OCI-LY7 (cell line): ENCODE results near the gene TRAM2. TPM values are rescaled to one million over a fixed set of nuclear protein-coding genes. Genes with fewer than 3 reads are reported as not detected.
A peak's percentile ranks its signal among the peaks of the same experiment; 100 is the strongest.

Experiments
- BruUV-seq: library from RNA; stranded (reverse); fragments of 400-500 nt; replicated peaks from 2 replicates; lab custom pipeline; 2021; lab: Mats Ljungman, UMichigan
- CTCF ChIA-PET: fragments of 300-600 bp; sonication (Branson Sonifier 250); formaldehyde crosslinking; loops from one replicate; lab custom pipeline; 2022; ENCODE audit warnings: antibody characterized with exemption; ENCODE audit not compliant: unreplicated experiment; lab: Charles Lee
- POLR2A ChIA-PET: fragments of 300-600 bp; sonication (Branson Sonifier 250); formaldehyde crosslinking; loops from one replicate; lab custom pipeline; 2022; ENCODE audit warnings: antibody characterized with exemption; lab: Charles Lee
- DNase-seq: peaks from one replicate; pipeline ENCODE4 v3.0.0-alpha.2; 2015; ENCODE audit warnings: low spot score
- H2AFZ ChIP-seq: fragments of 200-600 bp; sonication (generic), shearing (Covaris generic); 2 replicates; pipeline ENCODE4 v1.6.1; 2014; ENCODE audit warnings: mild to moderate bottlenecking, antibody characterized with exemption, low read length, moderate library complexity
- H3K27ac ChIP-seq: fragments of 200-600 bp; sonication (generic); 2 replicates; pipeline ENCODE4 v1.5.1; 2014; ENCODE audit warnings: mixed run types, low read depth, mild to moderate bottlenecking, moderate library complexity, low read length, inconsistent platforms; ENCODE audit not compliant: poor library complexity, severe bottlenecking
- H3K36me3 ChIP-seq: fragments of 200-600 bp; sonication (generic); 2 replicates; pipeline ENCODE4 v1.6.1; 2014; ENCODE audit warnings: mild to moderate bottlenecking, antibody characterized with exemption, low read length, moderate library complexity, mixed read lengths; ENCODE audit not compliant: insufficient read depth
- H3K4me1 ChIP-seq: fragments of 200-600 bp; sonication (generic); 2 replicates; pipeline ENCODE4 v1.5.1; 2014; ENCODE audit warnings: mild to moderate bottlenecking, low read length; ENCODE audit not compliant: insufficient read depth, poor library complexity, severe bottlenecking
- H3K4me2 ChIP-seq: fragments of 200-600 bp; sonication (generic); 2 replicates; pipeline ENCODE4 v1.6.1; 2014; ENCODE audit warnings: mild to moderate bottlenecking, low read length
- H3K4me3 ChIP-seq: fragments of 200-600 bp; sonication (generic); 2 replicates; pipeline ENCODE4 v1.5.1; 2014; ENCODE audit warnings: mild to moderate bottlenecking, low read depth, low read length; ENCODE audit not compliant: poor library complexity, severe bottlenecking
- H3K79me2 ChIP-seq: fragments of 200-600 bp; sonication (generic); 2 replicates; pipeline ENCODE4 v1.6.1; 2016; ENCODE audit warnings: low read depth, mild to moderate bottlenecking, low read length, moderate library complexity, mixed read lengths; ENCODE audit not compliant: insufficient read depth
- H3K9me2 ChIP-seq: fragments of 200-600 bp; sonication (generic); 2 replicates; pipeline ENCODE4 v1.6.1; 2016; ENCODE audit warnings: mild to moderate bottlenecking, low read length, mixed read lengths; ENCODE audit not compliant: insufficient read depth
- H3K9me3 ChIP-seq: fragments of 200-600 bp; sonication (generic); 2 replicates; pipeline ENCODE4 v1.6.1; 2014; ENCODE audit warnings: mild to moderate bottlenecking, mixed run types, low read length, mixed read lengths
- H4K20me1 ChIP-seq: fragments of 200-600 bp; sonication (generic); 2 replicates; pipeline ENCODE4 v1.6.1; 2014; ENCODE audit warnings: mild to moderate bottlenecking, antibody characterized with exemption, low read length, moderate library complexity, mixed read lengths; ENCODE audit not compliant: insufficient read depth
- EZH2phosphoT487 ChIP-seq: fragments of 200-600 bp; sonication (generic); IDR thresholded peaks from 2 replicates; pipeline ENCODE4 v1.6.1; 2018; ENCODE audit warnings: low read depth, borderline replicate concordance, mild to moderate bottlenecking, mixed run types, antibody characterized with exemption, low read length, moderate library complexity, mixed read lengths
- intact Hi-C: fragments of 100-400 bp; cut with micrococcal nuclease; formaldehyde crosslinking; loops from one replicate; pipeline ENCODE4 v1.10.0; 2022; ENCODE audit not compliant: unreplicated experiment
- total RNA-seq, 2 experiments: library from RNA; depleted of rRNA in 1 of 2; stranded (reverse); fragments of >200 nt in 1 of 2; shearing (Covaris generic) in 1 of 2; gene quantifications; 2 replicates each; pipeline ENCODE4 v1.2.3, GENCODE V29; 2014 to 2022
- TF ChIP-seq, protein P1 (sequence below): fragments of 200-600 bp; sonication (generic); conservative IDR thresholded peaks from 2 replicates; pipeline ENCODE4 v1.5.1; 2014; ENCODE audit warnings: mild to moderate bottlenecking, antibody characterized with exemption, low read length, moderate library complexity, mixed read lengths

Gene TRAM2
- total RNA-seq, 2 experiments from 2014 or later = 19.3 to 38.2 TPM

DNA sequence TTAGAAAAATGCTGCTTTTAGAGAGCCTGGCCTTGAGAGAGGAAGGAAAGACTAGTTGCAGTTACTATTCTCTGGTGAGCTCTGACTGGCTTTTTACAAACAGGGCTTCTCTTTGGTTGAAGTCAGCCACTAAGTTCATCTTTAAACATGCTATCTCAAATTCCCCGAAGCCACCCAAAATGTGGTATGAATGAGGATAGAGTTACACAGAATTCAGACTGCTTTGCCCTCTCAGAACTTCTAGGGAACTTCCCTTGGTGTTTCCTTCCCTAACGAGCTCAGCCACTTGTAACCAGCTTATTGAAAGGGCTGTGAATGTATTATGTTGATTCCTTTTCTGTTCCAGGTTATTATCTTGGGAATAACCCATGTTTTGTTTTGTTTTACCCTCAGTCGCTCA, 83.2 kb downstream of the TRAM2 start:
- TF ChIP-seq, protein P1, sequence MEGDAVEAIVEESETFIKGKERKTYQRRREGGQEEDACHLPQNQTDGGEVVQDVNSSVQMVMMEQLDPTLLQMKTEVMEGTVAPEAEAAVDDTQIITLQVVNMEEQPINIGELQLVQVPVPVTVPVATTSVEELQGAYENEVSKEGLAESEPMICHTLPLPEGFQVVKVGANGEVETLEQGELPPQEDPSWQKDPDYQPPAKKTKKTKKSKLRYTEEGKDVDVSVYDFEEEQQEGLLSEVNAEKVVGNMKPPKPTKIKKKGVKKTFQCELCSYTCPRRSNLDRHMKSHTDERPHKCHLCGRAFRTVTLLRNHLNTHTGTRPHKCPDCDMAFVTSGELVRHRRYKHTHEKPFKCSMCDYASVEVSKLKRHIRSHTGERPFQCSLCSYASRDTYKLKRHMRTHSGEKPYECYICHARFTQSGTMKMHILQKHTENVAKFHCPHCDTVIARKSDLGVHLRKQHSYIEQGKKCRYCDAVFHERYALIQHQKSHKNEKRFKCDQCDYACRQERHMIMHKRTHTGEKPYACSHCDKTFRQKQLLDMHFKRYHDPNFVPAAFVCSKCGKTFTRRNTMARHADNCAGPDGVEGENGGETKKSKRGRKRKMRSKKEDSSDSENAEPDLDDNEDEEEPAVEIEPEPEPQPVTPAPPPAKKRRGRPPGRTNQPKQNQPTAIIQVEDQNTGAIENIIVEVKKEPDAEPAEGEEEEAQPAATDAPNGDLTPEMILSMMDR = no peak
- peaks cover 89% of the 10 kb centered on the region for H3K4me1 ChIP-seq
- peak overlapping the region; percentile 47 for H3K4me2 ChIP-seq
- H3K4me3 ChIP-seq = no peak overlapping the region
- H2AFZ ChIP-seq = no peak overlapping the region
- H3K79me2 ChIP-seq = no peaks in the 10 kb centered on the region
- H3K9me3 ChIP-seq = no peaks in the 10 kb centered on the region
- no peaks in the 10 kb centered on the region for H4K20me1 ChIP-seq
- intact Hi-C loops = no loop called here
- no TSS peak for BruUV-seq
- POLR2A ChIA-PET = interaction anchor here (0.7 to 10.2 kb wide), 6 partner anchors 8 to 208 kb away, joined by 3 to 129 read pairs (median 8); partner anchors contain the start of gene EFHC1
- CTCF ChIA-PET = interaction anchor here (0.7 to 1.2 kb wide), 4 partner anchors 43 to 76 kb away, joined by 3 to 5 read pairs (median 3); no protein-coding TSS in a partner anchor
- H3K27ac ChIP-seq = peak overlapping the region; percentile 38
- peaks cover 11% of the 10 kb centered on the region for H3K36me3 ChIP-seq
- DNase-seq = no peak
- no peaks in the 10 kb centered on the region for H3K9me2 ChIP-seq

DNA sequence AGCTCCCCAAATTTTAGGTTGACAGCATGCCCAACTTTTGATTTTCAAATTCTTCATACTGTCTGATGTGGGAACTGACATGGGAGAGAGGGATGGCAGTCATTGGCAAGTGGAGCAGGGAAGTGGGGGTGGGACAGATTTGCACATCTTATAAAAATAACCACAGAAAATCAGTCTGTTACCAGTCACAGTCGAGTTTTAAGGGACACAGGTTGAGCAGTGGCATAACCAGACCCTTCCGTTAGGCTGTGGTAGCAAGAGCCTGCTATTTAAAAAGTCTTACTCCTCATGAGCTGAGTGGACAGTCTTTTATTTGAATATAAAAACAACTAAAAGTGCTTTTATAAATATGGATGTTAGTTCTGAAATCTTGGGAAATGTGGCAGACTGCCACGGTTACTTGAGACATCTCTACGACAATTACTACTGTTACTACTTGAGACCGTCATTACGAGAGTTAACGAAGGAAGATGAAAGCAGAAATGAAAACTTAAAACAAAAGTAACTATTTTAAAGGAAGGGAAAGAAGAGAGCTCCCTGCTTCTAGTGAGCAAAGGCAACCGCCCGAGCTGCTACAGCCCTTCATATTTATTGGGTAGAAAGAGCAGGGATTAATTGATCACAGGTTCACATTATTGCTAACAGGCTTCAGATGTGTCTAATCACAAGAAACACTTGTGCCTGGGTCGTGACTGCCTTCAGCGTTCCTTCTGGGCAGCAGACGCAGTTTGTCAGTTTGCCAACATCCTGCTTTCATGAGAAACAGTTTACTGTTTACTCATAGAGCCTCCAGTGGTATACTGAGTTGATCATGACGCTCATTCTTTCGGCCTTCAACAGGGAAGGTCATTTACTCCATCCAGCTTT, 85.4 kb downstream of the TRAM2 start:
- POLR2A ChIA-PET = interaction anchor here (0.6 to 10.2 kb wide), 12 partner anchors 10 to 207 kb away, joined by 3 to 129 read pairs (median 4); partner anchors contain the start of genes EFHC1 and MCM3

DNA sequence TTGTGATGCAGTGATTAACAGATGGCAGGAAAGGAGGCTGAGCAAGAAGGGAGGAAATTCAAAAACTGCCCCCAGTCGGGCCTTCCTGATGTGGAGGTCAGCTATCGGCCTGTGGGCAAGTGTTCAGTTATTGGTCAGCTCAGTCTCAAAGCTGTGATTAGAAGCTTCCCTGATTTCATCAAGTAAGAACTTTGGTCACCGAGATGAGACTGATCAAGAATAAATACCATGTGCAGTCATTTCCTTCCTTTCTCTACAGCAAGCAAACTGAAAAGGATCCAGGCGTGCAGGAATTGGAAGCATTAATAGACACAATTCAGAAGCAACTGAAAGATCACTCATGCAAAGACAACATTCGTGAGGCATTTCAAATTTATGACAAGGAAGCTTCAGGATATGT, 87.0 kb downstream of the TRAM2 start:
- Histone ChIP-seq H4K20me1 (no peaks in the 10 kb centered on the region), H3K9me3 (no peaks in the 10 kb centered on the region), H3K27ac (no peak overlapping the region), H3K79me2 (no peaks in the 10 kb centered on the region), H3K4me1 (peaks cover 52% of the 10 kb centered on the region), H3K4me3 (no peak overlapping the region), H3K9me2 (no peaks in the 10 kb centered on the region), H3K36me3 (peaks cover 5% of the 10 kb centered on the region), H3K4me2 (peak overlapping the region; percentile 36), H2AFZ (peak overlapping the region; percentile 52; the same call in 1 of the 2 replicates)
- CTCF ChIA-PET = interaction anchor here (0.8 kb wide), 1 partner anchor 15 kb away, joined by 3 read pairs; no protein-coding TSS in a partner anchor
- TF ChIP-seq, protein P1 = no peak
- no peak for TF ChIP-seq EZH2phosphoT487
- POLR2A ChIA-PET = interaction anchor here (0.6 to 1.7 kb wide), 8 partner anchors 10 to 445 kb away, joined by 3 to 5 read pairs (median 3); no protein-coding TSS in a partner anchor
- DNase-seq = no peak
- intact Hi-C loops = no loop called here
- no TSS peak for BruUV-seq

More for the DNA sequence above, 85.4 kb downstream of the TRAM2 start:
- Histone ChIP-seq H3K9me2 (no peaks in the 10 kb centered on the region), H3K4me2 (peak overlapping the region; percentile 62), H3K27ac (peak overlapping the region; percentile 27), H3K4me3 (peak overlapping the region; percentile 12), H3K36me3 (peaks cover 11% of the 10 kb centered on the region), H3K9me3 (no peaks in the 10 kb centered on the region), H3K79me2 (no peaks in the 10 kb centered on the region), H2AFZ (peak overlapping the region; percentile 73; the same call in 1 of the 2 replicates), H3K4me1 (peaks cover 68% of the 10 kb centered on the region), H4K20me1 (no peaks in the 10 kb centered on the region)
- intact Hi-C loops = no loop called here
- BruUV-seq = no TSS peak
- no peak for DNase-seq
- CTCF ChIA-PET = no interaction called here
- no peak for TF ChIP-seq EZH2phosphoT487
